Activated CD4-positive, alpha-beta T cell treated with anti-CD3 and anti-CD28 coated beads for 4 hours (primary cell): ENCODE data around the gene ADH5.
"Not testable (repeated sequence)": the region's sequence is repeated elsewhere in the genome, so short reads cannot be mapped to it uniquely, and the experiment has no call there.

Source experiments
- DNase-seq, 2 donors: peaks; one replicate each; pipeline ENCODE4 v3.0.0-alpha.2; 2020

Gene ADH5

DNA sequence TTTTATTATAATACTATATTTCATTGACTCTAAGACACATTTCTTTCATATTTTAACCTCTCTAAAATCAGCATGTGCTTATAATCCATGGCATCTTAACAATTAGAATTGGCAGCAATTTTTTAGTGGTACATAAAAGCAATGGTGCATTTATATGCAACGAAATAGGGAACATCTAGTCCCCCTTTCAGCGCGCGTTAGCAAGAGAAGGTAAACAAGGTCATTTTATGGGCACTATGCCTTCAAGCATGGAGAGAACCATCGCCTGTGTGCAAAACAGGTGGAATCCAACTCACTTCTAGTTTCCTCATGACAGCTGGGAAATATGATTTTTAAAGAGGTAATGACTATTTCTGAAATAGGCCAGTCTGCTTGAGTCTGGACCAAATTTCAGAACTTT is 6.4 kb downstream of the ADH5 start:
- DNase-seq: no peak

DNA sequence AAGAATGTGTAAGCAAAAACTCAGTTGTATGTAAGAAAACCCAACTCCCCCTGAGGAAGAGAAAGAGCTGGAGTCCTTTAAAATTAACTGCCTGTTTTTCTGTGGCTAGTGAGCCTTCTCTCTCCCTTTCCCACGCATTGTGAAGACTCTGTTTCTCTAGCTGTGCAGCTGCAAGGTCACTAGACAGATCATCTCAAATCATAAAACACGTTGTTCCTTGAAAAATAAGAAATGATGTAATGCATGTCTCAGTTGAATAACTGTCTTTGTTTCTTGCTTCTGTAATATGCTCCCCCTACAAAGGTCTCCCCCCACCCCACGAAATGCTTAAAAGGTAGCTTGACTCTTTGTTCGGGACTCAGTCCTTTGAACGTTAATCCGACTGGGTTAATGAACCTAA is 7.7 kb downstream of the ADH5 start:
- not testable (repeated sequence) for DNase-seq

DNA sequence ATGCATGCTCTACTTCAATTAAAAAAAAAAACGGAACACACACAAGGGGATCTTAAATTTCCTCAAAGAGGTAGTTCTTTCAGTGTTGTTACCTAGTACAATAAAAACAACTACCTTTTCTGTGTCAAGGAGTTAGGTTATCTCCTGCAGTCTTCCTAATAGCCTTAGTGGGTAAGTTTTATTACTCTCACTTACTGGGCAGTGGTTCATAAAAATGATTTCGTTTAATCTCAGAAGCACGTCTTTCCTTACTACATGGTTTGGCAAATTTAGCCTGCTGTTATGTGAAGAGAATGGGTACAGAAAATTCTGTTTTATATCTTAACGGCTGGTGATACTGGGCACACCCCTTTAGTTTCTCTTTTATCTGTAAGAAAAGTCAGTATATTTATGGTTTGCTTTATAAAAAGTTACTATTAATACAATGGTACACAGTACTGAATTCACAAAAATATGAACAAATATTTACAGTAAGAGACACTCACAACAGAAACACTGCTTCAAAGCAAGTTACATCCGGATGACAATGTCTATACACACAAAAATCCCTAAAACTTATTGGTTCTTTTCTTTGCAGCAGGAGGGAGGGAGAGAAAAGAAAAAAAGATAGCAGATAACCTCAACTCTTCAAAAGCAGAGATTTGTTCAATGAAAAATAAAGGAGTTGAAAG is 8.8 kb downstream of the ADH5 start:
- no peak for DNase-seq

DNA sequence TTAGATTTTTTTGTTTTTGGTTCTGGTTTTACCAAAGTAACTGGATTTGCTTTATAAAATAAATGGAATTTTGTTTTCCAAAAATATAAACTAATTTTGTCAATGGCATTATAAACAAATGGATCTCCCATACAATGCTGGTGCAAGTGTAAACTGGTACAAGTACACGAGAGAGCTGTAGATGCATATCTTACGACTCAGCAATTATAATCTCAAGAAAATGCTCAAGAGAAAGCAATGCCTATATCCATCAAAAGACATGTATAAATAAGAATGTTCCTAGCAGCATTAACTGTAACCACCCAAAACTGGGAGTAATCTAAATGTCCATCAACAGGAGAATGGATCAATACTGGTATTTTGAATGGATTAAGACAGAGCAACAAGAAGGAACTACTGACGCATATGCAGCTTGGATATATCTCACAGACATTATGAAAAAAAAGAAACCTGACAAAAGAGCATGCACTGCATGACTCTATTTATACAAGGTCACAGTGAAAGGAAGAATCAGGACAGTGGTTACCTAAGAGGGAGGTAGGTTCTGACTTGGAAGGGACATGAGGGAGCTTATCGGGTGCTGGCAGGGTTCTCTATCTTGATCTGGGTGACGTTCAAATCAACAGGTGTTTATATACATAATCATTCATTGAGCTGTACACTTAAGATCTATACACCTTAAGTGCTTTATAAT is 9.5 kb downstream of the ADH5 start:
- no peak for DNase-seq

DNA sequence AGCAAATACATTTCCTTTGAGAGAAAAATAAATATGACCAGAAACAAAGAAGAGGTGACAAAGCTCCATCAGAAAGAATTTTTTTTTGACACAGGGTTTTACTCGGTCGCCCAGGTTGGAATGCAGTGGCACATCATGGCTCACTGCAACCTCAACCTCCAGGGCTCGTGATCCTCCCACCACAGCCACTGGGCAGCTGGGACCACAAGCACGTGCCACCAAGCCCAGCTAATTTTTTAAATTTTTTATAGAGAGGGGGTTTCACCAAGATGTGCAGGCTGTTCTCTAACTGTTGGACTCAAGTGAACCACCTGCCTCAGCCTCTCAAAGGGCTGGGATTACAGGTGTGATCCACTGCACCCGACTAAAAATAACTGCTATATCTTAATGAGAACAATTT is 10.3 kb downstream of the ADH5 start:
- DNase-seq: no peak

DNA sequence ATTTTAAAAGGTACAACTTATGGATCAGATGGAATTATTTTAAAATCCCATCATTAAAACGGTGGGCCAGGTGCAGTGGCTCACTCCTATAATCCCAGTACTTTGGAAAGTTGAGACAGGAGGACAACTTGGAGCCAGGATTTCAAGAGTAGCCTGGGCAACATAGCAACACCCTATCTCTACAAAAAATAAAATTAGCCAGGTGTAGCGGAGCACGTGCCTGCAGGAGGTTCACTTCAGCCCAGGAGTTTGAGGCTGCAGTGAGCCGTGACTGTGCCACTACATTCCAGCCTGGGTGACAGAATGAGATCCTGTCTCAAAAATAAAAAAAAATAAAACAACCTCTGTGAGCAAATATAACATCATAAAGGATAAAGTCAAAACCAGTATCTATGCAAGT is 11.4 kb downstream of the ADH5 start:
- DNase-seq: no peak

DNA sequence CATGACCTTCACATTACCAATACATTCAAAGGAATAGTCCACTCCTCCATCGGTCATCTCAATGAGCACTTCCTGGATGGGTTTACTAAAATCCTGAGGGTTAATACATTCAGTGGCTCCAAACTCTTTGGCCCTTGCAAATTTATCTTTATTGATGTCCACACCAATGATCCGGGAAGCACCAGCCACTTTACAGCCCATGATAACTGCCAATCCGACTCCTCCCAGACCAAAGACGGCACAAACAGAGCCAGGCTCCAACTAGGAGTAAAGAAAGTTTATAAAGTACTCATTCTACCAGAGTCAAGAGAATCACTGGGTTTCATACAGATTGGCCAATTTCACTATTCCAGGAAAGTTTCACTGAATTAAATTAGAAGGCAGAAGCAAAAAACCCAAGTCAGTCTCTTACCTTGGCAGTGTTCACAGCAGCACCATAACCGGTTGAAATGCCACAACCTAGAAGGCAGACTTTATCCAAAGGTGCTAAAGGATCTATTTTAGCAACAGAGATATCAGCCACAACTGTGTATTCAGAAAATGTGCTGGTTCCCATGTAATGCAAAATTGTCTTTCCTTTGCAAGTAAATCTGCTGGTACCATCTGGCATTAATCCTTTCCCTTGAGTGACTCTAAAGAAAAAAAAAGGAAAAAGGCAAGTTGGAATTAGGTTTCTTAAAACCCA is 12.2 kb downstream of the ADH5 start:
- DNase-seq: no peak

DNA sequence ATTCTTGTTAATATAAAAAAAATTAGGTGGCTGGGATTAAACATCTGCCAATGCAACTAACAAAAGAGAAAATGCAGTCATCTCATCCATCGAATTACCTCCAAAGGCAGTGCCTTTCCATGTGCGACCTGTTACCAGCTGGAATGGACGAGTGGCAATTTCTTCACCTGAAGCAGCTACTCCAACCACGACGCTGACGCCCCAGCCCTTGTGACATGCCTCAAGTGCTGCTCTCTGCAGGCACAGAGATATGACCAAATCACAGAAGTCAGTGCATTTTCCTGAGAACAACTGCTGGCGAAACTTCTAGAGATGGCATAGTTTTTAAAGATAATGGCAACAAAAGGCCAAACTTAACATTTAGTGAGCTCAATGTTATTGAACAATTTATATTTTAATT is 13.8 kb downstream of the ADH5 start:
- DNase-seq: no peak

DNA sequence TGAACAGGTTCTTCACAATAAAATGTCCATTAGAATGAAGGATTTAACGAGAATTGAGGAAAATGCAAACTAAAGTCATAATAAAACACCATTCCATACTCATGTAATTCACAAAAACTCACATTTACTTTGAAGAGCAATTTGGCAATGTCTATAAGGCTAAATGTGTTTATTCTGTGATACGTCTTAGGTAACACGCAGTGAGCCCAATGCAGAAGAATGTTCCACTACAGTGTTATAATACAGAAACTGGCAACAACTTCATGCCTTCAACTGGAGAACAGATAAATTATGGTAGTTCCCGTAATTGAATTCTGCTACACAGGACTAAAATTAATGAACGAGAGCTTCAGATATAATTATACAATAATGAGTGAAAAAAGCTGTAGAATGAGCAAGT is 17.4 kb downstream of the ADH5 start:
- DNase-seq: no peak

DNA sequence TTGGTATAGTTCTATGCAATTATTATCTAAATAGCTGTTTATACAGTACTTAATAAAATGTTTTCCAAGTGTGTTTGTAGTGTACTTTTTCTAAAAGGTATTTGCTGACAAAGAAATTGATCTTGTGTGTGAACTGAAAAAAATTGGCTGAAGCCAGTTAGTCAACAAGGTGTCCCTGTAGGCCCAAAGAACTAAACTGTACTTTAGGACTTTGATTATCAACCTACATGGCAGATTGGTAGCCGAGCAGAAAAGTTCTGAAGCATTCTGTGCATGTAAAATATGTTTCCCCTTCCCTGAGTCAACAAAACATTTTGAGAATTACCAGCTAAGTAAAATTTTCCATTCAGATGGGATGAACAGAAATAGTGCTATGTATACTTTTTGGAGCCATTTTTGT is 21.0 kb downstream of the ADH5 start:
- no peak for DNase-seq

DNA sequence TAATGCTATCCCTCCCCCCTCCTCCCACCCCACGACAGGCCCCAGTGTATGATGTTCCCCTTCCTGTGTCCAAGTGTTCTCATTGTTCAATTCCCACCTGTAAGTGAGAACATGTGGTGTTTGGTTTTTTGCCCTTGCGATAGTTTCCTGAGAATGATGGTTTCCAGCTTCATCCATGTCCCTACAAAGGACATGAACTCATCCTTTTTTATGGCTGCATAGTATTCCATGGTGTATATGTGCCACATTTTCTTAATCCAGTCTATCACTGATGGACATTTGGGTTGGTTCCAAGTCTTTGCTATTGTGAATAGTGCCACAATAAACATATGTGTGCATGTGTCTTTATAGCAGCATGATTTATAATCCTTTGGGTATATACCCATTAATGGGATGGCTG is 23.1 kb downstream of the ADH5 start:
- DNase-seq: not testable (repeated sequence)

DNA sequence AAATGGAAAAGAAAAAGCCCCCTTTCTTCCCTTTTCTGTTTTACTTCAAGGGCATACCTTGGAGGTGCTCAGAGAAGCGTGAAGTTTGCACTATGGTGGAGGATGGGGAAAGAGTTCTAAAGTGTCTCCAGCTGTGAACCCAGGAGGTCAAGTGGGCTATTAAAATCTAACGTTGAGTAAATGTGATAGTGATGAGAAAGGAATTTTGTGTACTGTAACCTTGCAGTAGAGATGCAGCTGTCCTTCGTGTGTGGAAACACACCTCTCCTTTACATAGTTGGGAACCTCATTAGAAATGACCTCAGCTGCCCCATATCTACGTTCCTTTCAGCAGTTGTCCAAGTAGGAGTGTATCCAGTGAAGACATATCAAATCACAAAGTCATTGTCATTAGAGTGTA is 26.5 kb downstream of the ADH5 start:
- DNase-seq: no peak

DNA sequence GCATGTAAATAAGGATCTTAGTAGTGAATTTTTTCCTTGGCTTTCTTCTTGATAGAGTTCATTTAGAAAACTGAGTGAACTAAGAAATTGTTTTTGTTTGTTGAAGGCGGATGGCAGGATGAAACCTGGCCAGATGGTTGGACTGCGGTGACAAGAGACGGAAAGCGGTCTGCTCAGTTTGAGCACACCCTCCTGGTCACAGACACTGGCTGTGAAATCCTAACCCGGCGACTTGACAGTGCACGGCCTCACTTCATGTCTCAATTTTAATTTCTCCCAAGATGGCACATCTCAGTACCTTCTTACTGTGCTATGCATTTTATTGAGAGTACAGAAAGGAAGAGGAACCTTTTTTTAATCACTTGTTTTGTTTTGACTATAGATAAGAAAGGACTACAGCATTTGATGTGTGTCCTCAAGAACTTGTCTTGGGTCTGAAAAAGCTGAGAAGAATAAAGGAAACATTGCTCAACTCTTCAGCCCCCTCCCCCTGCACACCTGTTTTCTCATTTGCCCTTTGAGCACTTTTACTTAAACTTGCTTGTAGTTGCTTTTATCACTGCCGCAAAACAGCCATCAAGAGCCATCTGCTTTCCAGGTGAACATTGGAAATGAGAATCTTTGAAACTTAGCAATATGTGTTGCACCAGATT is 27.4 kb downstream of the ADH5 start:
- no peak for DNase-seq

DNA sequence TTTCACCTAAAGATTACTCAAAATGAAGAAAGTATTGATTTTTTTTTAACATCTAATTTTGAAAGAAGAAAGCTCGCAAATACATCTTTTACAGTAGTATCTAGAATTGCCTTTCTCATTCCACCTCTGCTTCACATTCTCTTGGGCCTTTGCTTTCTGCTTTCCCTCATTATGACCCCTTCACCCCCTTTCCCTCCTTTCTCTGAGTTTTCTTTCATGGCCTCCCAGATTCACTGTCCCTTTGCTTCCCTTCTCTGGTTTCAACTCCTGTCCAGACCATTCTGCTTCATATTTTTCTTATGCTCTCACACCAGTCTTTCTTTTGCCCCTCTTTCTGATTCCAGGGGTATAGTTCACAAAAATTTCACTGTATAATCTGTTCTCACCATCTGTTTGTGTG is 29.0 kb downstream of the ADH5 start:
- DNase-seq: no peak

DNA sequence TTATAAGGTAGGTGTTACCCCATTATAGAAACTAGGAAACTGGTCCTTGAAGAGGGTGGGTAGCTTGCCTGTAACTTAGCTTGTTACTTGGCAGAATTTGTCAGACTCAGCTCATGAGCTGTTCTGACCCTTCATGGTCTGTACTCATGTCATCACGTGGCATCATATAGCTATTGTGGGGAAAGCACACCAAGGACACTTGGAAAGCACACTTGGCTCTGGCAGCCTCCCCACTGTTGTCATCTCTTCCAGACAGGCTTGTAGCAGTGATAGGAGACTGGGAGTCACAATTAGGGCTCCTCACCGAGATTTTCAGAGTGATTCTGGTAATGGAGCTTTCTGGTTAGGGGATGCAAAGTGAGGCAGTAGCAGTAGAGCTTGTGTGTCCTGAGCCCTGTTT is 30.4 kb downstream of the ADH5 start:
- no peak for DNase-seq

DNA sequence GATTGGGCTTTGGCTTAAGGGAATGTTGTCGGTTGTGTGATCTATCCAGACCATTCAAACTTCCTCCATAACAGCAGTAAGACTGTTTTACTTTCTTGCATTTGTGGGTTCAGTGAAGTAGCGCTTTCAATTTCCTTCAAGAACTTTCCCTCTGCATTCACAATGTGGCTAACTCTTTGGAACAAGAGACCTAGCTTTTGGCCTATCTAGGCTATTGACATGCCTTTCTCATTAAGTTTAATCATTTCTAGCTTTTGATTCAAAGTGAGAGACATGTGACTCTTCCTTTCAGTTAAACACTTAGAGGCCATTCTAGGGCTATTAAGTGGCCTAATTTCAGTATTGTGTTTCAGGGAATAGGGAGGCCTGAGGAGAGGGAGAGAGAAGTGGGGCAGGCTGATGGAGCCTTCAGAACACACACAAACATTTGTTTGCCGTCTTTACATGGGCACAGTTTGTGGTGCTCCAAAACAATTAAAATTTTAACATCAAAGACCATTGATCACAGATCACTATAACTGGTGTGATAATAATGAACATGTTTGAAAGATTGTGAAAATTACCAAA is 34.1 kb downstream of the ADH5 start:
- no peak for DNase-seq

DNA sequence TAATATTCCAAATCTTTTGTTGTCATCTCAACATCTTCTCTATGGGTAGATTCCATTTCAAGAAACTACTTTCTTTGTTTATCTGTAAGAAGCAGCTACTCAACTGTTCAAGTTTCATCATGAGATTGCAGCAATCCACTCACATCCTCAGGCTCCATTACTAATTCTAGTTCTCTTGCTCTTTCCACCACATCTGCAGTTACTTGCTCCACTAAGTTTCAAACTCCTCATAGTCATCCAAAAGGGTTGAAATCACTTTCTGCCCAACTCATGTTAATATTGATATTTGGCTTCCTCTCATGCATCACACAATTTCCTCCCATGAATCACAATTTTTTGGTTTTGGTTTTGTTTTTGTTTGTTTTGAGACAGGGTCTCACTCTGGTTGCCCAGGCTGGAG is 35.7 kb downstream of the ADH5 start:
- no peak for DNase-seq

DNA sequence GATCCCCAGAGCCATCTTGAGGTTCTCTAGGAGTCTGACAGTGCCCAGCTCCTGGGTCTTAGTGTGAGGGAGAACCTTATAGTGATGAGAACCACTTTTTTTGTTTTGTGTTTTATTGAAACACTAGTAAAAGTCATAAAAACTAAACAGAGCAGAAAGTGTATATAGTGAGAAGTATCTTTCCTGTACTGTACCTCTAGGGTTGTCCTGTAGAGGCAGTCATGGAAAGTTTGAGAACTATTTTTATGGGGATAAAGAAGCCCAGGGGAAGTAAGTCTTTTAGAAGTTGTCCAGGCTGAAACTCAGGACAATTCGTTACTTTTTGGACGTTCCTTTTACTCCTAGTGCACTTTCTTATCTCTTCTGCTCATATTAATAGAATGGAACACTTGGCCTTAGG is 40.9 kb downstream of the ADH5 start:
- no peak for DNase-seq

DNA sequence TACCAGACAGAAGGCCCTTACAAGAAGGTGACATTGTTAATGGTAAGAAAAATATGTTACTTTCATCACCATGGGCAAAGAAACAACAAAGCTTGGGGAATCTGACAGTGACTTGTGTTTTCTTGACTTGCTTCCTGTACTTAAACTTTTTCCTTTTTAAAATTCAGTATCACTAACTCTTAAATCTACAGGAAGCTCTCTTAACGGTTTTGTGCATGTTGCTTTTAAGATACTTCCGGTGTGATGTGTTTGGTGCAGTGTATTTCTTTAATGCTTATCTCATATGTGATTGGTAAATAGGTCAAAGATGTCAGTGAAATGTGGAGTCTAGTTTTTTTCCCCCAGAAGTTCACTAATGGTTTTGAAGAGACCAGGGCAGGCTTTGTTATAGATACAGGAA is 45.2 kb downstream of the ADH5 start:
- DNase-seq: no peak

DNA sequence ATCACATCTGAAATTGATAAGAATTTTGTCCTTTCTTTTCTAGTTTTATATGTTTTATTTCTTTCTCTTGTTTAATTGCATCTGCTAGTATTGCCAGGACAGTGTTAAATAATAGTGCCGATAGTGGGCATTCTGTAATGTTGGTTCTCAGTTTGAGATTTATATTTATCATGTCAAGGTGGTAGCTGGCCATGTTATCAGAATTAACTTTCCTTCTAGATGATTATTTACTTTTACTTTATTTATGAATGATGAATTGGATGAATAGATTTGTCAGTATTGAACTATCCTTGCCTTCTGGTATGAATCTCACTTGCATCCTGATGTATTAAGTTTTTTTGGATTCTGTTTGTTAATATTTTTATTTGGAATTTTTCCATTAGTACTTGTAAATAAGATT is 50.4 kb downstream of the ADH5 start:
- DNase-seq: no peak

DNA sequence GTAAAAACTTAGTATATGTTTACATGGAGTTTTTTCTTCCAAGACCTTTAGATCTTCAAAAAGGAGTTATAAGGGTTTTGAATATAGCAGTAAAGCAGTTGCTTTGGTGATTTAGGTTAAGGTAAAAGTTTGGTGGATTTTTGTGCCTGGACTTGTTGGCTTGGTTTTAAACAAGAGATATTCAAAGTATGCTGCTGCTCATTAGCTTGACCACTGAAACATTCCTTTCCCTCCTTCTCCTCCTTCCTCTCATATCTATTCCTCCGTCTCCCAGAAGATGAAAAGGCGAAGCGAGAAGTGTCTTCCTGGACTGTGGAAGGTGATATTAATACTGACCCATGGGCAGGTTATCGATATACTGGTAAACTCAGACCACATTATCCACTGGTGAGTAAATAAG is 54.6 kb downstream of the ADH5 start:
- DNase-seq: no peak

DNA sequence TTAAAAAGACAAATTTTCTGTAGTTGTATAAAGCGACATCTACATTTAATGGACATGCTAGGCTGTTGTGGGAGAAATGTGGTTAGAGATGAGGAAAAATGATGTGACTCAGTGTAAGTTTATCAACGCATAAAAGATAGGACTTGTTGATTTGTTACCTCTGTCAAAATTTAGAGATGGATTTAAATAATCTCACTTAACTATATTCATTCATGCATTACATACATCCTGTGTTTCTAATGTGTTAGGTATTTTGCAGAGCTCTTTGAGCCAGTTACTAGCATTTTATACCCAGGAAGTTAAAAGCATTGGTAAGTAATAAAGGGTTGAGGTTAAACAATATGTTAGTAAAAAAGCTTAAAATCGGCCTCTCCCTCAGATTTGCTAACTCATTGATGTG is 58.7 kb downstream of the ADH5 start:
- no peak for DNase-seq

DNA sequence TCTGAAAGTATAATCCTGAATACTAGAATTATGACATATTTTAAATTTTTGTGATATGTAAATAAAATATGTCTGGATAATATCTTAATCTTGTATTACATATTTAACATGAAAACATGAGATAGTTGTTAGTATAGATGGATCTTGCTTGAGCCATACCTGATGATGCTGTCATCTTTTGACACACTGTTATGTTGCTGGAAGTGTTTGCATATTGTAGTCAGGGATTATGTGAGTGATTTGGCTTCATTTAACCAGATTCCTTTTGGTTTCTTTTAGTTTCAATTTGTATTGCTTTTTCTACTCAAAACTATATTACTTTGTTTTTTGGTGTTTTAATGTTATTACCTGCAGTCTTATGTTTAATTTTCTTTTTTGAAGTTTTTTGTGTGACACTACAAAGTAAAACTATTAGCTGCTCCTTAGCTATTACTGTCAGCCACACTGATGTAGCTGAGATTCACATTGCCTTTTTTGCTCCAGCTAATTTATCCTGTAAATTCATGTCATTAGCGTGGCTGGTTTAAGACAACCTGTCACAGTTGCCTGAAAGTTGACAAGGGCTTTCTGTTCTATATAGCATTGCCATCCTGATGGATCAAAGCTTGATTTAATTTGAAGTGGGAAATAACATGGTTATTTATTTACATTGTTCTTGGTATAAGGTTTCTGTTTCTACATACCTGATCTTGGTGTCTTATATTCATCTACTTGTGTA is 59.4 kb downstream of the ADH5 start:
- no peak for DNase-seq
